Right ventricle myocardium superior (tissue), 1 donor: ENCODE data around the gene TSPYL6. TPM values are rescaled to one million over a fixed set of nuclear protein-coding genes. Genes with fewer than 3 reads are reported as not detected.
A peak's percentile ranks its signal among the peaks of the same experiment; 100 is the strongest.

Experiments
- ATAC-seq: fragments of 200-7000 bp; cut with Tn5 transposase; one replicate; pipeline ENCODE4 v1.9.1; 2020; ENCODE audit warnings: mild to moderate bottlenecking; ENCODE audit not compliant: poor library complexity
- DNase-seq: peaks from one replicate; pipeline ENCODE4 v3.0.0-alpha.2; 2020
- intact Hi-C: fragments of 100-400 bp; cut with DNase I; formaldehyde crosslinking; loops from one replicate; pipeline ENCODE4 v1.11.2; 2022
- total RNA-seq: library from RNA; stranded (reverse); fragmentation: NEBNext Ultra II Directional; extraction: Animal tissue kit (Norgen Biotek cat#: 25700); gene quantifications from one replicate; pipeline ENCODE4 v1.2.1, GENCODE V29; 2021
- donor health status: DM: no; HTN: yes; CAD: no; lungs with severe emphysema.

Gene TSPYL6
- total RNA-seq, 1 donor from 2014 or later: not detected

GRCh38 chr2:54208364-54209240 lies 47.4 kb downstream of the TSPYL6 start:
- peak; percentile 61 for ATAC-seq
- intact Hi-C loops: loop anchor here (10.0 kb wide), 2 partner anchors 116 to 306 kb away; no protein-coding TSS in a partner anchor
- DNase-seq: no peak

DNA sequence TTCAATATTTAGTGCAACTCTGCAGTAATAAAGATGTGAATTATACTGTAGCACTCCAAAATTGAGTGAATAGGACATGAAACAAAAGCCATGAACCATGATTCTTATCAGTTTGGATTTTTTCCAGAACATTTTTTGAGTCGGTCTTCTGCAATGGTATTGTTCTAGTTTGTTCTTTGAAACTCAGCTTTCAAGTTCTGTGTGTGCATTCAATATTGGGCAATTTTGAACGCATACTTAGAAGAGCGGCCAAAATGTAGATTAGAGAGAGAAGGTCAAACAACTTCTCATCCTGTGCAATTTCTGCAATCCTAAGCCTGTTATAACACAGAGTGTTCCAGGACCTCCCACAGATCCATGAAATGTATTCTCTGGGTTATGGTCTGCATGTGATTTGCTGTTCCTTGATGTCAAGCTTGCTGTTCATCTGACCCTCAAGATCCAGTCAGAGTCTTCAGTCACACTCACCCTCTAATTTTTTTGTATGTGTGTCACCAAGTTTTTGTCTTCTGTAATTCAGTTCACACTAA lies 48.3 kb downstream of the TSPYL6 start:
- intact Hi-C loops: loop anchor here (10.0 kb wide), 2 partner anchors 117 to 307 kb away; no protein-coding TSS in a partner anchor
- DNase-seq (no peak), ATAC-seq (peak; percentile 19)

- DNase-seq (no peak), ATAC-seq (peak; percentile 72)
- intact Hi-C loops: loop anchor here (10.0 kb wide), 2 partner anchors 118 to 308 kb away; no protein-coding TSS in a partner anchor
Observed at GRCh38 chr2:54206596-54206995, 49.4 kb downstream of the TSPYL6 start.

DNA sequence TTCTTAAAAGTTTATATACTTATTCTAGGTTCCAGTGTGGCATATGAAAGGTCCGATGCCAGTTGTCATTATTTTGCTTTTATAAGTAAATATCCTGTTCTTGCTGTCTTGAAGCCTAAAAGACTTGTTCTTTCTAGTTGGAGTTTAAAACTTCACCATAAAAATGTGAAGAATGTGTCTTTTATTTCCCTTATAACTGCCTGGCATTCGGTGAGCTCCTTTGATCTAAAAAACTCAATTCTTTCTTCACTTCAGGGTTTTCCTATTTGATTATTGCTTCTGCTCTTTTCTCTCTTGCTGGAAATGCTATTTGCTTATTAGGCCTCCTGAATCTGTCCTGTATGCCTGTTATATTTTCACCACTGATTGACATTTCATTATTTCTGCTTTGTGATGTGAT lies 51.6 kb downstream of the TSPYL6 start:
- DNase-seq (no peak), ATAC-seq (no peak)
- intact Hi-C loops: loop anchor here (10.0 kb wide), 2 partner anchors 120 to 310 kb away; no protein-coding TSS in a partner anchor

Other genes starting within 250 kb of the TSPYL6 start
- gene ACYP2, start 140.6 kb downstream of the TSPYL6 start, total RNA-seq: 64.2 TPM
- 391 TPM for gene SPTBN1, start 200.1 kb upstream of the TSPYL6 start, total RNA-seq